HG03439 (cell line): Measurements from ENCODE around the gene SLC4A3.
"Not testable (repeated sequence)": the region's sequence is repeated elsewhere in the genome, so short reads cannot be mapped to it uniquely, and the experiment has no call there.

Experiments used
- ATAC-seq: cut with Tn5 transposase; IDR thresholded peaks from one replicate; pipeline ENCODE4 v1.9.1; 2021; ENCODE audit warnings: mild to moderate bottlenecking, moderate library complexity; ENCODE audit not compliant: unreplicated experiment

Gene SLC4A3

DNA sequence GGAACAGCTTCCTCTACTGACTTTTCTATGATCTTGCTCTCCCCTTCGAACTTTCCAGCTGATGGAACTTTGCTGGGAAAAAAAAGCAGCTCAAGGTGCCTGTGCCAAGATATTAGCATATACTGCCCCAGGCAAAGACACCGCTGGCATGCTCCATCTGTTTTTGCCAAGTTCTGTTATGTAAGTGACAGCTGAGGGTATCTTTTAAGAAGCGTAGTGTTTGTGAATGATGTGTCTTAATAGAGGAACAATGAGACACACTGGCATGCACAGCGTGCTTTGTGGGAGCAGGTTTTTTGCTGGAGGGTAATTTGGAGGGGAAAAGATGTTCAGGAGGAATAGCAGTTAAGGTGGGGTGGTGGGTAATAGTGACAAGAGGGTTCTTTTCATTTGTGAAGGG is 47.8 kb downstream of the SLC4A3 start:
- no peak for ATAC-seq

DNA sequence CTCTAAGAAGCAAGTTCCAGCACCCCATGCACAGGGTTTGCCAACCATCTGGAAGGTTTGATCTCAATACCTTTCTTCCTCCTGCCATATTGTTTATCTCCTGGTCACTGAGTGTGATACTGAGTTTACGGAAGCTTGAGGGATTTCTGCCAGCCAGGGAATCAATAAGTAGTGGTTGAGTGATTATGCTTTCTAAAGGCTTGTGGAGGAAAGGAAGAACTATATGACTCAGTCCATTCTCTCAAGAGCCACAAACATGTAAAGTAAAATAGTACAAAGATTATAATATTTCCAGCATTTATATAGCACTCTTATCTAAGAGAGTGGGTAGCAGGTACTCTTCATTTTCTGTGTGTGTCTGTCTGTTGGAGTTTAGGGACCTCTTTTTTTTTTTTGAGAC is 49.2 kb downstream of the SLC4A3 start:
- no peak for ATAC-seq

DNA sequence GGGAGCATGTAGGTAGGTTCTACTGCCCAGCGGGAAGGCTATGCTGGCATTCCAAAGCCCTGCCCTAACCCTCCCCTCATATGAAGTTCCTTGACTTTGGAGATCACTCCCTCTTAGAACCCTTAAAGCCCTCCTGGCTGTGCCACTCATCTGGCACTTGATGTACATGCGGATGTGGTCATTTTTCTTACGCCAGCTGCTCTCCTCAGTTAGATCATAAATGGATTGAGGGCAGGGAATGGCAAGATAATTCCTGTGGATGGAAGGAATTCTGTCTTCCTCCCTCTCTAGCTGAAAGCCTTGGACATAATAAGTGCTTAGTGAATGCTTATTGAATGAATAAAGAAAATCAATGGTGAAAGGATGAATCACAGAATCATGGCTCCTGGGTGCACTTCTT is 51.6 kb downstream of the SLC4A3 start:
- ATAC-seq = no peak

DNA sequence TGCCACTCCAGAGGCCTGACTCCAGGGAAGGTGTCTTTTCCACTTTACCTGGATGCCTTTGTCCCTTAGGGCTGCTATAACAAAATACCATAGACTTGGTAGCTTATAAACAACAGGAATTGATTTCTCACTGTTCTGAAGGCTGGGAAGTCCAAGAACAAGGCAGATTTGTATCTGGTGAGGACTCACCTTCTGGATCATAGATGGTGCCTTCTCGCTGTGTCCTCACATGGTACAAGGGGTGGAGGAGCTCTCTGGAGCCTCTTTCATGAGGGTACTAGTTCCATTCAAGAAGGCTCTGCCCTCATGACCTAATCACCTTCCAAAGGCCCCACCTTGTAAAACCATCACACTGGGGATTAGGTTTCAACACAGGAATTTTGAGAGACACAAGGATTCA is 52.1 kb downstream of the SLC4A3 start:
- ATAC-seq = no peak

GRCh38 chr2:219680958-219681693 is 53.7 kb downstream of the SLC4A3 start:
- ATAC-seq = no peak

GRCh38 chr2:219681694-219682300 is 54.4 kb downstream of the SLC4A3 start:
- no peak for ATAC-seq

DNA sequence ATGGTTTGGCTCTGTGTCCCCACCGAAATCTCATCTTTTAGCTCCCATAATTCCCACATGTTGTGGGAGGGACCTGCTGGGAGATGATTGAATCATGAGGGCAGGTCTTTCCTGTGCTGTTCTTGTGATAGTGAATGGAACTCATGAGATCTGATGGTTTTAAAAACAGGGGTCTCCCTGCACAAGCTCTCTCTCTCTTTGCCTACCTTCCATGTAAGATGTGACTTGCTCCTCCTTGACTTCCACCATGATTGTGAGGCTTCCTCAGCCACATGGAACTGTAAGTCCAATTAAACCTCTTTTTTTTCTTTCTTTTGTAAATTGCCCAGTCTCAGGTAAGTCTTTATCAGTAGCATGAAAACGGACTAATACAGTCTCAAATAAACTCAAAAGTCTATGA is 56.0 kb downstream of the SLC4A3 start:
- ATAC-seq = not testable (repeated sequence)

DNA sequence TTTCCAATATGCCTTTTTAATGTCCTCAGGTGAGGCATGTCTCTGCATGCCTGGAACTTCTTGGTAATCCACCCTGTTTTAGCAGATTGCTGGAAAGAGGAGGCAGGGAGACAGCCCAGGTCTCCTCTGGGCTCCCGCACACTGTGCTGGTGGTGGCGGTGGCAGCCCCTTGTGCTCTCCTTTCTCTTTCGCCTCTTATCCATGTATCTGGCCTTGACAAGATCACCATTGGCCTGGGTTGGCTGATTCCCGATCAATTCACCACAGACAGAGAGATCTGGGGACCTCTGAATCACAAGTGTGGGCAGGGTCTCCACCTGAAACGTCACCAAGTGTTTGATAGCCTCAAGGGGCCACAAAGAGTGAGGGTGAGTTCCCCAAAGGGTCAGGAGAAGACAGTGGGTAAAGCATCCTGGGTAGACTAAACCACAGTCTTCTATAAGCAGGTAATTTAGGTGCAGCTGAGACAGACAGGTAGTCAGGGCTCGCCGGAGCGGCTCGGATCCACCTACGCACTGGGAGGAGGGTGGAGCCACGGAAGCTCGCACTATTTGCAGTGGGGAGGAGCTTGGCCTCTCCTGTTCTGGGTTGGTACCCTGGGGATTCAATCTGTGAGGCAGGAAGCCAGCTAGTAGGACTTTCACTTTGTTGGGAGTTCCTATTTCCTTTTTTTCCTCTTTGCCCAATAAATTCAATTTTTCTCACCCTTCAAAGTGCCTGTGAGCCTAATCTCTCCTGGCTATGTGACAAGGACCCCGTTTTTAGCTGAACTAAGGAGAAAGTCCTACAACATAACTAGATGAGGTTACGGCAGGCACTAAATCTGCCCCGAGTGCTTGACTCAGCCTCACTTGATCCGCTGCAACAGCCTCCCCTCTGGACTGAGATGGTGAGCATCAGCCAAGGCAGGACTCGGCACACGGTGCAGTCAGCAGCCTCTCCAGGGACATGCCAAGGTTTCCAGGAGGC is 57.6 kb downstream of the SLC4A3 start:
- ATAC-seq = peak; percentile 96

GRCh38 chr2:219687272-219687671 is 59.8 kb downstream of the SLC4A3 start:
- no peak for ATAC-seq

GRCh38 chr2:219687882-219688559 is 60.6 kb downstream of the SLC4A3 start:
- ATAC-seq = no peak

DNA sequence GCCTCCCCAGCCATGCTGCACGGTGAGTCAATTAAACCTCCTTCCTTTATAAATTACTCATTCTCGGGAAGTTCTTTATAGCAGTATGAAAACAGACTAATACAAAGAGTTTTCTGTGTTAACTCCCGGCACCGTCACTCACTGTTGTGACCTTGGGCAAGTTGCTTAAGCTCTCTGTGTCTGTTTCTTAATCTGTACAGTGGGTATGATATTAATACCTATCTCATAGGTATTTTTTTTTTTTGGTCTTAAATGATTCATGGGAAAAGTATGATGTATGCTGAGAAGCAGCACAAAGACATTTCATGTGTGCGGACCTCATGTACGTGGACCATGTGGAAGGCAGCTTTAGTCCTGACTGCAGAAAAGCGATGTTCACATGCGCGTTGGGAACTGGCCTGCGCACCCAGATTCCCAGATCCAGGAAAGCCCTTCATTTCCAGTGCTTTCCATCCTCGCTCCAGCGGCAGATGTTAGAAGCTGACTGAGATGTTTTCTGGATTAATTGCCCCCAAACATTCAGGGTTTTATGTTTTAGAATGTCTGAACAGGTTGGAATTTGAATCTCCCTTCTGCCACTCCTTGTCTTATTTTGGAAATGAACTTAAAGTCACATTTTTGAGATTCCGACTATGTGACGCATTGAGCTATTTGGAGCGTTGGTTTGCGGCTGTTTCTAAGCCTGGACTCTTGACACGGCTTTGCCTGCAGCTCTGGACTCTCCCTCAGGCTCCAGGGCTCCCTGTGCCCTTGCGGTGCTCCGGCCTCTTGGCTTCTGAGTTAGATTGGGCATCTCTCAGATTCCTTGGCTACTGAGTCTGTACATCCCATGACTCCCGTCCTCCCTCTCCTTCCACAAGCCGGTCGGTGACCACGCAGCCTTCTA is 61.4 kb downstream of the SLC4A3 start:
- ATAC-seq = no peak

DNA sequence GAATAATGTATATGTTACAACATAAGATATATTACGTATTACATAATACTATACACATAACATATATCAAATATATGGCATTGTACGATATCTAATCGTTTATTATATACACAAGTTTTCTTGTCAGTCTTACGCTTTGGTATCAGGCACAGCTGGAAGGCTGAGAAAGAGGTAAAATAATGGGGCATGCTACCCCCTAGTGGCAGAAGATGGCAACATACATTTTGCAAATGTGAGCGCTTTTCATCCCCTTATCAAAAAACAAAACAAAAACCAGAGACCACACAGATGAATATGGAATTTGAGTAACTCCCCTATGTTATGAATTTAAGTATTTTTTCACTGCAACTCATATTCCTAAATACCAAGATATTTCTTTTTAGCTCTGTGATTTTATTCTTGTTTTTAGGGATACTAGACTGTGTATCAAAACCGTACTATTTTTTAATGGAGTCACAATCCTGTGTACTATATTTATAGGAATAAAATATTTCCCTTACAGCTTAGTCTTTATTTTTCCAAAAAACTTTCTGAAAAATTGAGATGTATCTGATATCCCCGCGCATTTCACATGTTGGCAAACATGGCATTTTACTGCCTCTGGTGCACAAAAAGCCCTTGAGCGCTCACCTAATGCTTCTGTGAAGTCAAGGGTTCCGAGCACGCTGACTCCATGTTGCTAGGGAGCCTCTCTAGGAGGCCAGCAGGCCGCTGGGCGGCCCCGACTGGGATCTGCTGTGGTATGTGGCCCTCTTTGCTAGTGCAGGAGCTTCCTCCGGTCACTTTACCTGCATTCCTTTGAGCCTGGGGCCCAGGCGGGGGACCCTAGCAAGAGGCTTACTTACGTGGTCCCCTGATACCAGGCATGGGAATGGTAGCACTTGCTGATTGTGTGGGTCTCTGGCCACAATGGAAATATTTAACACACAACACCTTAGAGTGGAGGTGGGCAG is 62.5 kb downstream of the SLC4A3 start:
- peak; percentile 48 for ATAC-seq

DNA sequence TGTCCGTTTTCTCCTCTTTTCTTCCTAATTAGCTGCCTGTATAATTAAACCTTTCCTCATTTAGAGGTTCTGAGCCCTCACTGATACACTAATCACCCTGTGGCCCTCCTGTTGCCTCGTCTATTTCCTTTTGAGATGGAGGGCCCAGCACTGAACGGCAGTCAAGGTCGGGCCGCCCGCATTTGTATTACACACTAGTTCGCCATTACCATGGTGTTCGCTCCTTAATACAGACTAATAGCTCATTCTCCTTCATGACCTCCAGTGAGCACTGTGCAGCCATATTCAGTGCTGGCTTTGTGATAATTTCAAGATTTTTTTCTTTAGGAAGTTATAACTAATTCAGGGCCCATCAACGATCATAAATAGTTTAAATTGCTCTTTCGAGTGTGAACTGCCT is 64.1 kb downstream of the SLC4A3 start:
- ATAC-seq = no peak
